UCSD-AML1 (cell line): ENCODE measurements around the gene TGDS.
"Not testable (repeated sequence)": the region's sequence is repeated elsewhere in the genome, so short reads cannot be mapped to it uniquely, and the experiment has no call there.

Experiments
- DNase-seq: peaks from one replicate; lab custom pipeline; 2025; ENCODE audit not compliant: unreplicated experiment; lab: John Stamatoyannopoulos, UW

The TGDS gene

GRCh38 chr13:94595950-94596574 lies at the start of gene TGDS:
Gene TGDS, minus strand, starts transcription at chr13:94596152. Its CDS starts 16 bp downstream, at chr13:94596136.
- peak; percentile 92 for DNase-seq

GRCh38 chr13:94641409-94641941 lies 45.5 kb upstream of the TGDS start:
- DNase-seq = no peak

- DNase-seq = no peak
Observed at GRCh38 chr13:94640721-94641120, 44.8 kb upstream of the TGDS start.

GRCh38 chr13:94637677-94638076 lies 41.7 kb upstream of the TGDS start:
- DNase-seq = not testable (repeated sequence)

- no peak for DNase-seq
Observed at GRCh38 chr13:94636942-94637578, 41.1 kb upstream of the TGDS start.

- not testable (repeated sequence) for DNase-seq
Observed at GRCh38 chr13:94636096-94636495, 40.1 kb upstream of the TGDS start.

GRCh38 chr13:94632226-94632980 lies 36.5 kb upstream of the TGDS start:
- no peak for DNase-seq

GRCh38 chr13:94630858-94631257 lies 34.9 kb upstream of the TGDS start:
- no peak for DNase-seq

- no peak for DNase-seq
Observed at GRCh38 chr13:94623316-94623715, 27.4 kb upstream of the TGDS start.

GRCh38 chr13:94622344-94622743 lies 26.4 kb upstream of the TGDS start:
- no peak for DNase-seq

GRCh38 chr13:94620286-94620896 lies 24.4 kb upstream of the TGDS start:
- DNase-seq = no peak

GRCh38 chr13:94617389-94618000 lies 21.5 kb upstream of the TGDS start:
- DNase-seq = no peak

- no peak for DNase-seq
Observed at GRCh38 chr13:94613051-94613450, 17.1 kb upstream of the TGDS start.

- no peak for DNase-seq
Observed at GRCh38 chr13:94612050-94612449, 16.1 kb upstream of the TGDS start.

GRCh38 chr13:94610475-94610874 lies 14.5 kb upstream of the TGDS start:
- no peak for DNase-seq

- no peak for DNase-seq
Observed at GRCh38 chr13:94609196-94609595, 13.2 kb upstream of the TGDS start.

- no peak for DNase-seq
Observed at GRCh38 chr13:94608586-94608985, 12.6 kb upstream of the TGDS start.

- no peak for DNase-seq
Observed at GRCh38 chr13:94607939-94608338, 12.0 kb upstream of the TGDS start.

- no peak for DNase-seq
Observed at GRCh38 chr13:94607056-94607455, 11.1 kb upstream of the TGDS start.

- DNase-seq = no peak
Observed at GRCh38 chr13:94602467-94602866, 6.5 kb upstream of the TGDS start.
